ENCODE measurements around the gene SCT. TPM values are rescaled to one million over a fixed set of nuclear protein-coding genes. Genes with fewer than 3 reads are reported as not detected.

The SCT gene
- total RNA-seq, 1 experiment from 2014 or later = not detected

- ATAC-seq = no peak
- Histone ChIP-seq H3K27ac (ENCODE audit: low read length) (no peak overlapping the region), H3K9me3 (ENCODE audit: control insufficient read depth, insufficient read depth, low read depth, low read length) (no peaks in the 10 kb centered on the region), H3K4me3 (ENCODE audit: low read depth in 2 of 2, low read length in 2 of 2) (no peak overlapping the region), H3K4me1 (ENCODE audit: control insufficient read depth, insufficient read depth, low read length) (peaks cover 35% of the 10 kb centered on the region), H3K27me3 (ENCODE audit: control insufficient read depth, insufficient read depth, low read length) (no peaks in the 10 kb centered on the region), H3K36me3 (ENCODE audit: control insufficient read depth, insufficient read depth, low read length) (no peaks in the 10 kb centered on the region; the same call in none of the 2 replicates)
- in situ Hi-C loops (cut with HindIII; ENCODE audit: low pct_unique_long_range_greater_than_20kb, low sequenced_read_pairs) (no loop called here), intact Hi-C loops (cut with micrococcal nuclease; ENCODE audit: unreplicated experiment) (no loop called here)
- CTCF ChIA-PET = no interaction called here
- POLR2A ChIA-PET = no interaction called here
- no TSS peak for BruUV-seq (replicated peaks)
- TF ChIP-seq POLR2AphosphoS5 (IDR thresholded peaks at IDR 0.05; ENCODE audit: low read depth, low read length) (no peak), SIN3A (IDR thresholded peaks at IDR 0.05; ENCODE audit: borderline replicate concordance, insufficient read depth, low read depth, low read length) (no peak), REST (IDR thresholded peaks at IDR 0.05; ENCODE audit: insufficient read depth in 1 of 2, low read depth in 2 of 2, low read length in 1 of 2) (no peak), TCF7L2 (IDR thresholded peaks at IDR 0.05; ENCODE audit: low read depth, low read length) (no peak)
- DNase-seq (ENCODE audit: low read depth, low spot score) = no peak
Measured at GRCh38 chr11:617912-618682, 8.9 kb downstream of the SCT start.

- ChIA-PET CTCF (no interaction called here), POLR2A (no interaction called here)
- intact Hi-C loops (cut with micrococcal nuclease; ENCODE audit: unreplicated experiment) (no loop called here), in situ Hi-C loops (cut with HindIII; ENCODE audit: low pct_unique_long_range_greater_than_20kb, low sequenced_read_pairs) (no loop called here)
- no peak overlapping the region for H3K27ac ChIP-seq (ENCODE audit: low read length)
- TF ChIP-seq SIN3A (IDR thresholded peaks at IDR 0.05; ENCODE audit: borderline replicate concordance, insufficient read depth, low read depth, low read length) (no peak), POLR2AphosphoS5 (IDR thresholded peaks at IDR 0.05; ENCODE audit: low read depth, low read length) (no peak), REST (IDR thresholded peaks at IDR 0.05; ENCODE audit: insufficient read depth in 1 of 2, low read depth in 2 of 2, low read length in 1 of 2) (no peak), CTCF (IDR thresholded peaks at IDR 0.05) (no peak), TCF7L2 (IDR thresholded peaks at IDR 0.05; ENCODE audit: low read depth, low read length) (no peak)
- no TSS peak for BruUV-seq (replicated peaks)
- no peak for DNase-seq (ENCODE audit: low read depth, low spot score)
- ATAC-seq = no peak
- no peaks in the 10 kb centered on the region; the same call in none of the 2 replicates for H3K36me3 ChIP-seq (ENCODE audit: control insufficient read depth, insufficient read depth, low read length)
- H3K4me3 ChIP-seq (ENCODE audit: low read depth in 2 of 2, low read length in 2 of 2) = no peak overlapping the region
- peaks cover 43% of the 10 kb centered on the region for H3K4me1 ChIP-seq (ENCODE audit: control insufficient read depth, insufficient read depth, low read length)
- no peaks in the 10 kb centered on the region for H3K9me3 ChIP-seq (ENCODE audit: control insufficient read depth, insufficient read depth, low read depth, low read length)
- no peaks in the 10 kb centered on the region for H3K27me3 ChIP-seq (ENCODE audit: control insufficient read depth, insufficient read depth, low read length)
Measured at GRCh38 chr11:617199-617911, 9.6 kb downstream of the SCT start.

Measured in Panc1 (cell line).